Lower lobe of right lung (tissue), 2 donors: ENCODE measurements around the gene FAR2. TPM values are rescaled to one million over a fixed set of nuclear protein-coding genes. Genes with fewer than 3 reads are reported as not detected.
A peak's percentile ranks its signal among the peaks of the same experiment; 100 is the strongest.

ENCODE experiments used
- ATAC-seq, 2 donors: fragments of 200-7000 bp; cut with Tn5 transposase; one replicate each; pipeline ENCODE4 v1.9.1; 2020 to 2022; ENCODE audit warnings: mild to moderate bottlenecking in 2 of 2, moderate library complexity in 2 of 2
- DNase-seq: peaks from one replicate; pipeline ENCODE4 v3.0.0-alpha.2; 2020
- H3K27ac ChIP-seq: fragments of 200-600 bp; one replicate; pipeline ENCODE4 v1.8.0; 2022
- H3K27me3 ChIP-seq: fragments of 200-600 bp; one replicate; pipeline ENCODE4 v1.8.0; 2022; ENCODE audit warnings: low read depth
- H3K36me3 ChIP-seq: fragments of 200-600 bp; one replicate; pipeline ENCODE4 v1.8.0; 2022; ENCODE audit warnings: mild to moderate bottlenecking
- H3K4me1 ChIP-seq: fragments of 200-600 bp; one replicate; pipeline ENCODE4 v1.8.0; 2022
- H3K4me3 ChIP-seq: fragments of 200-600 bp; one replicate; pipeline ENCODE4 v1.8.0; 2022; ENCODE audit warnings: mild to moderate bottlenecking
- H3K9me3 ChIP-seq: fragments of 200-600 bp; one replicate; pipeline ENCODE4 v1.8.0; 2022
- CTCF ChIP-seq: fragments of 200-600 bp; IDR thresholded peaks from one replicate; pipeline ENCODE4 v1.8.0; 2022; ENCODE audit warnings: antibody characterized with exemption, mild to moderate bottlenecking
- intact Hi-C: fragments of 100-400 bp; cut with DNase I; formaldehyde crosslinking; loops from one replicate; pipeline ENCODE4 v1.11.0; 2022
- total RNA-seq: library from RNA; stranded (reverse); fragmentation: NEBNext Ultra II Directional; extraction: Animal tissue kit (Norgen Biotek cat#: 25700); gene quantifications from one replicate; pipeline ENCODE4 v1.2.1, GENCODE V29; 2021
- donor health status: DM: no; HTN: yes; CAD: no; lungs with severe emphysema.

The FAR2 gene
- total RNA-seq, 1 donor from 2014 or later = 23.7 TPM

DNA sequence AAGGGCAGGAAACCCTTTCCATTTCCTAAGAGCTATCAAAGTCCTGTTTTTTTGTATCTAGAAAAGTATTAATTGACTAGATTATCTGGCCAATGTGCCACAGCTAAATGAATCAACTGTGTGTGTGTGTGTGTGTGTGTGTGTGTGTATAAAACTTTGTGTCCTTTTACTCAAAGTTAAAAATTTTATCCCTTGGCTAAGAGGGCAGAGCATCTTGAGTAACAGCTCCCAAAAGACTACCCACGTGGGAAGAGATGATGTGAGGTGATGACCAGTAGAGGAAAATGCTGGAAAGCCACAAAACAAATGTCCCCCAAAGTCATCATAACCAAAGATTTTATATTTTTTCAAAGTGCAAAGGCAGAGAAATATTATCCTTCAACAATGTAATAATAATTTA lies 90.3 kb downstream of the FAR2 start:
- Histone ChIP-seq H3K4me1 (peaks cover 35% of the 10 kb centered on the region), H3K27ac (no peak overlapping the region), H3K27me3 (no peaks in the 10 kb centered on the region), H3K4me3 (no peak overlapping the region), H3K36me3 (no peaks in the 10 kb centered on the region), H3K9me3 (no peaks in the 10 kb centered on the region)
- intact Hi-C loops = no loop called here
- no peak for TF ChIP-seq CTCF
- ATAC-seq (no peak), DNase-seq (no peak)

DNA sequence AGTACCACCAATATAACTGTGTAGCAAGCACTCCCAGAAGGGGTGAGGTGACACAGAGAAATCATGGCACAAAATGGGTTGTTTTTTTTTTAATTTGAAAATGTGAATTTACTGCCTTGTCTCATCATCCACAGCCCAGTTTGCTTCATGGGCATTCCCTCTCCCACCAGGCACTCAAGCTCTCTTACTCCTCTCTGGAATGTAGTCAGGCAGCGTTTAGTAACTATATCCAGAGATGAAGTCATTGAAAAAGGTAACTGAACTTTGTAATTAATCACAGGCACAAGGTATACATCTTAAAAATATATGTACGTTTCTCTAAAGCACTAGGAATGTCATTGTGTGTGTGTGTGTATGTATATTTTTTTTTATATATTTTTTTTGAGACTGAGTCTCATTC lies 91.4 kb downstream of the FAR2 start:
- ATAC-seq = no peak
- no peak overlapping the region for H3K27ac ChIP-seq
- DNase-seq = no peak
- no peaks in the 10 kb centered on the region for H3K9me3 ChIP-seq
- H3K4me1 ChIP-seq = peaks cover 35% of the 10 kb centered on the region
- H3K27me3 ChIP-seq = no peaks in the 10 kb centered on the region
- no peaks in the 10 kb centered on the region for H3K36me3 ChIP-seq
- intact Hi-C loops = no loop called here
- H3K4me3 ChIP-seq = no peak overlapping the region
- TF ChIP-seq CTCF = no peak

DNA sequence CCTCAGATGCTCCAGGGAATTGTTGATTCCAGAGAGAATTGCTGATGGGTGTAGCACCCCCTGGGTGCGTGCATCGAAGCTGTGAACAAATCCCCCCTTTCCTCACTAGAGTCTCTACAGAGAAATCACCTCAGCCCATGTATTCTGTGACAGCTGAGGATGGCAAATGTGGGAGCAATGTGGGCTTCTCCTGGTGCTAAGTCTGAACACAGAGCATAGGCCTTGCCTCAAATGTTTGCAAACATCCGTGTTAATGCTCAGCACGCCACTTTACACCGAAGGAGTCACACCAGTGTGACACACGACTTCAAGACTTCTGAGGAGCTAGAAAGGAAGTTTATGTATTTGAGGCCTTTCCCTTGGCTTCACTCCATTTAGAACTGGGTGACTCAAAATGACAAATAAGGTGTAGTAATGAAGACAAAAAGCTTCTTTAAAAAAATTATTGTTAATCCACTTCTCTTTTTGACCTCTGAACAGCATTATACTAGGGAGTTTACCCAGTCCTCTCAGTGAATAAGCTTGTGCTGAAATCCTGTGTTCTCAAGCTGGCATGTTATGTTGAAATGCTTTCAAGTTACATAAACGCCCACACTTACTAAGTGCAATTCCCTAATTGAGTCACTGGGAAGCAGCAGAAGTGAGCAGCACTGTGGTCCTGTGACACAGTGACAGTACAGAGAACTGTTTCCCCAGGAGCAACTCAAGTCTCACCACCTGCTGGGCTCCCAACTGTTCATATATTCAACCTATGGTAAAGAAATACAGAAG lies 92.9 kb downstream of the FAR2 start:
- intact Hi-C loops = no loop called here
- no peaks in the 10 kb centered on the region for H3K27me3 ChIP-seq
- peak overlapping the region; percentile 69 for H3K27ac ChIP-seq
- ATAC-seq (peak; percentile 94 to 95), DNase-seq (no peak)
- no peaks in the 10 kb centered on the region for H3K36me3 ChIP-seq
- H3K9me3 ChIP-seq = no peaks in the 10 kb centered on the region
- no peak overlapping the region for H3K4me3 ChIP-seq
- peaks cover 35% of the 10 kb centered on the region for H3K4me1 ChIP-seq
- TF ChIP-seq CTCF = peak; percentile 33

DNA sequence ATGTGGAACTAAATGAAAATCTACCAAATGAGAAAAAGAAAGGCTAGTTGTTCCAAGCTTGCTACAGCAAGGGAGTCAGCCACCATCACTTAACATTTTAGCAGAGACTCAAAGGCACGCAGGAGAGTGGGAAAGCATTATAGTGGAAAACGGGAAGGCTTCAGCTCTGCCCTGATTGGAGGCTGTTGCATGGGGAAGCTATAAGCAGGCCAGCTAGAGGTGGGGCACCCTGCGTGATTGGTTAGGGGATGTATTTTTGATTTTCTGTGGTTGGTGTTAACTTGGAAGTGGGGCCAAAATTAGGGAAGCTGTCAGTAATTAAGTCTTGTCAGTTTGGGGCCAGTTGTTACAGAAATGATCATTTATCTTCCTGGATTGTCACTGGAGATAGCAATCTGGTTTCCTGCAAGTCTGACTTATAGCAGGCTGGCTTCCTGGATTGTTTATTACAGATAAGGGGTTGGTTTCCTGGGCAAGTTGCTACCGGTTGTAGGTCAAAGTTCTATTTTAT lies 93.9 kb downstream of the FAR2 start:
- Histone ChIP-seq H3K27me3 (no peaks in the 10 kb centered on the region), H3K4me3 (no peak overlapping the region), H3K9me3 (no peaks in the 10 kb centered on the region), H3K4me1 (peaks cover 35% of the 10 kb centered on the region), H3K27ac (peak overlapping the region; percentile 69), H3K36me3 (no peaks in the 10 kb centered on the region)
- intact Hi-C loops = no loop called here
- DNase-seq (peak; percentile 59), ATAC-seq (peak; percentile 66 to 79)
- no peak for TF ChIP-seq CTCF

DNA sequence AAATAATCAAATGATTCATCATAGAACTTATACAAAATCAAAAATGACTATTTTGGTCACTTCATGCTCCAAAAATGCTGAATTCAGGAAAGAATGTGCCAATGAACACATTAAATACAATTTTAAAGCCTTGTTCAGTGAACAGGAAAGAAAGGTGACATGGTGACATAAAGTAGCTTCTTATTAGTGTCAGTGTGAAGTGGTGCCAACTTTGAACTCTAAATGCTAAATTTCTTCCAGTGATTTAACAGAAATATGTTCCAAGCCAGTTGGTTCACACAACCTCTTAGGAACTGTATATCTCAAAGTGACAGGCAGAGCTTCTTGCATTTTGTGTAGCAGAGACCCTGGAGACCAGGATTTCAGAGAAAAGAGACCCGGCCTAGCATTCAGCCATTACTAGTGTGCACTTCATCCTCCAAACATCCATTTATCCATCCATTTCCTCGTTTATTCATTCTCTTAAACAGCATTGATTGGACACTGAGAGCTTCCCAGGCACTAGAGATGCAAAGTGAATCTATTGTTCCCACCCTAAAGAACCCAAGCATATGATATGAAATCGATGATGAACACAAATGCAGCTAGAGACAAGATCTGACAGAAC lies 95.2 kb downstream of the FAR2 start:
- Histone ChIP-seq H3K9me3 (no peaks in the 10 kb centered on the region), H3K27me3 (no peaks in the 10 kb centered on the region), H3K4me3 (no peak overlapping the region), H3K36me3 (no peaks in the 10 kb centered on the region), H3K27ac (no peak overlapping the region), H3K4me1 (peaks cover 35% of the 10 kb centered on the region)
- DNase-seq (no peak), ATAC-seq (no peak)
- no peak for TF ChIP-seq CTCF
- intact Hi-C loops = no loop called here
